Nephron (organoid): ENCODE measurements around the gene WDR26.
"Not testable (repeated sequence)": the region's sequence is repeated elsewhere in the genome, so short reads cannot be mapped to it uniquely, and the experiment has no call there.

Experiments
- H3K27ac Mint-ChIP-seq, 3 experiments: 2 replicates each; pipeline ENCODE4 v1.8.0; 2020; ENCODE audit warnings: mixed read lengths in 3 of 3, mild to moderate bottlenecking in 2 of 3, moderate library complexity in 1 of 3
- H3K27me3 Mint-ChIP-seq: 2 replicates; pipeline ENCODE4 v1.8.0; 2021; ENCODE audit warnings: low read depth, mild to moderate bottlenecking, moderate library complexity, mixed read lengths
- H3K36me3 Mint-ChIP-seq: 2 replicates; pipeline ENCODE4 v1.8.0; 2020; ENCODE audit warnings: low read depth, mixed read lengths
- H3K4me1 Mint-ChIP-seq: 2 replicates; pipeline ENCODE4 v1.8.0; 2020; ENCODE audit warnings: mixed read lengths
- H3K4me3 Mint-ChIP-seq, 3 experiments: 2 replicates each; pipeline ENCODE4 v1.8.0; 2020; ENCODE audit warnings: mild to moderate bottlenecking in 3 of 3, mixed read lengths in 3 of 3, moderate library complexity in 2 of 3
- H3K9me3 Mint-ChIP-seq: 2 replicates; pipeline ENCODE4 v1.8.0; 2020; ENCODE audit warnings: mixed read lengths
- CTCF ChIP-seq, 3 experiments: fragments of 200-600 bp; sonication (generic); IDR thresholded peaks; one replicate each; pipeline ENCODE4 v1.5.0; 2021; ENCODE audit warnings: antibody characterized with exemption in 3 of 3; ENCODE audit not compliant: unreplicated experiment in 3 of 3

WDR26 gene

GRCh38 chr1:224348137-224348536 is 86.5 kb downstream of the WDR26 start:
- Mint-ChIP-seq H3K36me3 (no peaks in the 10 kb centered on the region), H3K9me3 (peaks cover 16% of the 10 kb centered on the region), H3K4me3 (no peak overlapping the region), H3K27ac (no peak overlapping the region), H3K27me3 (no peaks in the 10 kb centered on the region), H3K4me1 (no peaks in the 10 kb centered on the region)
- no peak for TF ChIP-seq CTCF (IDR thresholded peaks at IDR 0.05; ENCODE audit: unreplicated experiment in 3 of 3)

GRCh38 chr1:224343679-224344078 is 90.9 kb downstream of the WDR26 start:
- Mint-ChIP-seq H3K36me3 (peaks cover 4% of the 10 kb centered on the region), H3K9me3 (peaks cover 27% of the 10 kb centered on the region), H3K4me3 (no peak overlapping the region), H3K27ac (no peak overlapping the region), H3K27me3 (peaks cover 15% of the 10 kb centered on the region), H3K4me1 (no peaks in the 10 kb centered on the region)
- no peak for TF ChIP-seq CTCF (IDR thresholded peaks at IDR 0.05; ENCODE audit: unreplicated experiment in 3 of 3)

- Mint-ChIP-seq H3K9me3 (peaks cover 21% of the 10 kb centered on the region), H3K4me3 (peak overlapping the region in 2 of 3 experiments; percentile 23 to 50), H3K27me3 (peaks cover 20% of the 10 kb centered on the region), H3K27ac (peak overlapping the region in 1 of 3 experiments; percentile 68)
- not testable (repeated sequence) for H3K4me1 Mint-ChIP-seq, H3K36me3 Mint-ChIP-seq
These were observed 93.9 kb downstream of the WDR26 start for GRCh38 chr1:224340453-224341384.

- peaks cover 17% of the 10 kb centered on the region for H3K9me3 Mint-ChIP-seq
- peaks cover 4% of the 10 kb centered on the region for H3K36me3 Mint-ChIP-seq
- peak overlapping the region; percentile 77 to 98 (median 81) for H3K27ac Mint-ChIP-seq
- H3K4me3 Mint-ChIP-seq, result no peak overlapping the region
- peaks cover 20% of the 10 kb centered on the region for H3K27me3 Mint-ChIP-seq
- no peaks in the 10 kb centered on the region for H3K4me1 Mint-ChIP-seq
- no peak for TF ChIP-seq CTCF (IDR thresholded peaks at IDR 0.05; ENCODE audit: unreplicated experiment in 3 of 3)
These were observed 95.1 kb downstream of the WDR26 start for GRCh38 chr1:224339442-224340033.

GRCh38 chr1:224338150-224338838 is 96.3 kb downstream of the WDR26 start:
- Mint-ChIP-seq H3K4me3 (no peak overlapping the region), H3K4me1 (no peaks in the 10 kb centered on the region), H3K36me3 (peaks cover 4% of the 10 kb centered on the region), H3K27me3 (peaks cover 20% of the 10 kb centered on the region), H3K27ac (peak overlapping the region in 2 of 3 experiments; percentile 81 to 98), H3K9me3 (peaks cover 13% of the 10 kb centered on the region)
- no peak for TF ChIP-seq CTCF (IDR thresholded peaks at IDR 0.05; ENCODE audit: unreplicated experiment in 3 of 3)
